Keratinocyte (primary cell): ENCODE data around the gene FRYL. TPM values are rescaled to one million over a fixed set of nuclear protein-coding genes. Genes with fewer than 3 reads are reported as not detected.

Source experiments
- DNase-seq: peaks from one replicate; pipeline ENCODE4 v3.0.0-alpha.2; 2011; ENCODE audit warnings: low read depth, missing footprints, low spot score
- FAIRE-seq: peaks from 2 replicates; lab custom pipeline; 2011; peaks lifted over from hg19 to GRCh38; lab: Jason Lieb, UNC
- H2AFZ ChIP-seq: 2 replicates; pipeline ENCODE4 v1.6.0; 2012; ENCODE audit warnings: low read length, control low read depth, inconsistent platforms; ENCODE audit not compliant: control insufficient read depth
- H3K27ac ChIP-seq: 2 replicates; pipeline ENCODE4 v1.5.1; 2011; ENCODE audit warnings: low read length; ENCODE audit not compliant: control insufficient read depth, insufficient read depth
- H3K27me3 ChIP-seq: 3 replicates; pipeline ENCODE4 v1.6.0; 2011; ENCODE audit warnings: low read length; ENCODE audit not compliant: control insufficient read depth, insufficient read depth; ENCODE audit errors: extremely low read depth
- H3K36me3 ChIP-seq, 2 experiments: 2 replicates in 1 of 2; 3 replicates in 1 of 2; pipeline ENCODE4 v1.5.1; 2011; ENCODE audit warnings: low read length in 2 of 2, mild to moderate bottlenecking in 1 of 2; ENCODE audit not compliant: control insufficient read depth in 2 of 2, insufficient read depth in 2 of 2; ENCODE audit errors: extremely low read depth in 1 of 2
- H3K4me1 ChIP-seq: 3 replicates; pipeline ENCODE4 v1.5.1; 2011; ENCODE audit warnings: low read length; ENCODE audit not compliant: control insufficient read depth, insufficient read depth; ENCODE audit errors: extremely low read depth
- H3K4me2 ChIP-seq: 3 replicates; pipeline ENCODE4 v1.6.0; 2011; ENCODE audit warnings: low read depth, low read length; ENCODE audit not compliant: control insufficient read depth, insufficient read depth; ENCODE audit errors: extremely low read depth
- H3K4me3 ChIP-seq, 3 experiments: fragments of 200-600 bp in 1 of 3; sonication (generic) in 1 of 3; 2 replicates in 2 of 3; 3 replicates in 1 of 3; pipeline ENCODE4 v1.5.1; 2011 to 2016; ENCODE audit warnings: low read length in 3 of 3, mild to moderate bottlenecking in 3 of 3, control low read depth in 2 of 3, inconsistent platforms in 1 of 3, low read depth in 1 of 3, mixed read lengths in 1 of 3, mixed run types in 1 of 3, moderate library complexity in 1 of 3; ENCODE audit not compliant: control insufficient read depth in 2 of 3, insufficient read depth in 2 of 3; ENCODE audit errors: extremely low read depth in 1 of 3
- H3K79me2 ChIP-seq: 2 replicates; pipeline ENCODE4 v1.6.0; 2012; ENCODE audit warnings: low read length; ENCODE audit not compliant: control insufficient read depth, insufficient read depth
- H3K9ac ChIP-seq: 3 replicates; pipeline ENCODE4 v1.6.0; 2011; ENCODE audit warnings: low read length; ENCODE audit not compliant: control insufficient read depth, insufficient read depth; ENCODE audit errors: extremely low read depth
- H3K9me1 ChIP-seq: 3 replicates; pipeline ENCODE4 v1.6.0; 2011; ENCODE audit warnings: low read length; ENCODE audit not compliant: control insufficient read depth, insufficient read depth; ENCODE audit errors: extremely low read depth
- H3K9me3 ChIP-seq: 2 replicates; pipeline ENCODE4 v1.5.1; 2012; ENCODE audit warnings: low read depth, low read length; ENCODE audit not compliant: control insufficient read depth
- H4K20me1 ChIP-seq: 3 replicates; pipeline ENCODE4 v1.6.0; 2011; ENCODE audit warnings: low read length; ENCODE audit not compliant: control insufficient read depth, insufficient read depth; ENCODE audit errors: extremely low read depth
- CTCF ChIP-seq, 3 experiments: IDR thresholded peaks in 1 of 3; conservative IDR thresholded peaks in 1 of 3; optimal IDR thresholded peaks in 1 of 3; 2 replicates in 2 of 3; 3 replicates in 1 of 3; pipeline versions ENCODE3 to v1.5.1; 2011; ENCODE audit warnings: low read length in 3 of 3, mild to moderate bottlenecking in 3 of 3, moderate library complexity in 2 of 3, control low read depth in 1 of 3, inconsistent platforms in 1 of 3; ENCODE audit not compliant: insufficient read depth in 2 of 3; ENCODE audit errors: extremely low read depth in 1 of 3
- EZH2 ChIP-seq: IDR thresholded peaks from one replicate; pipeline ENCODE4 v1.6.1; 2012; ENCODE audit warnings: inconsistent platforms, mild to moderate bottlenecking, low read length, moderate library complexity
- dilution Hi-C: fragments of 300-500 bp; cut with MboI; formaldehyde crosslinking; loops from one replicate; pipeline ENCODE4 v1.7.0; 2020; ENCODE audit warnings: low sequenced_read_pairs; ENCODE audit not compliant: extremely low pct_ligation_motif_present
- polyA plus RNA-seq, 5 experiments: library from polyadenylated mRNA; depleted of rRNA in 3 of 5; stranded (reverse) in 3 of 5; stranded (forward) in 1 of 5; unstranded in 1 of 5; fragments of >200 nt; gene quantifications; 1 replicate in 1 of 5; 2 replicates in 3 of 5; 3 replicates in 1 of 5; pipeline versions ENCODE4 v1.2.1 to v1.2.3, GENCODE V29; 2011 to 2012; ENCODE audit warnings: missing spikeins in 2 of 5, low read depth in 1 of 5, low replicate concordance in 1 of 5

The FRYL gene
- polyA plus RNA-seq, 1 donor (not counting 4 experiments of a cell fraction or from before 2014, with no cell fraction given), result 40.4 TPM

DNA sequence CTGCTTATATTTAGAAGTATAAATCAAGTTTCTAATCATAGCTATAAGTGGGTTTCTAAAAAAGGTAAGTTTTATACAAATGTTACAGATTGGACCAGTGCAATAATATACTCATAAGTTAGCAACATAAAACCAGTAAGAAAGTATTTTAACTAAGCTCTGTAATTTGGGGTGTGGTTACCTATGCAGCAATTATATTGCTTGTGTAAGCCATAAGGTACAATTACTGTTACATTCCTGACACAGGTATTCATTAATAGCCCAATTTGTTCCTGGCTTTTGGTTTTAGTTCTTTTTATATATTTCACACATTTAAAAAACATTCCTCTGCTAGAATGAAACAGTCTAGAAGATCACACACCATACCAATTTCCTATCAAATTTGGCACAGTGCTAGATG is 115.1 kb downstream of the FRYL start:
- Histone ChIP-seq H3K9ac (no peak overlapping the region), H3K4me3 (peak overlapping the region in 1 of 3 experiments; percentile 15), H3K4me2 (peak overlapping the region; percentile 41), H2AFZ (no peak overlapping the region), H3K36me3 (no peaks in the 10 kb centered on the region), H3K27ac (peak overlapping the region; percentile 39), H3K27me3 (no peaks in the 10 kb centered on the region), H3K79me2 (peaks cover 58% of the 10 kb centered on the region), H3K9me3 (no peaks in the 10 kb centered on the region), H3K9me1 (no peaks in the 10 kb centered on the region), H3K4me1 (peaks cover 40% of the 10 kb centered on the region), H4K20me1 (no peaks in the 10 kb centered on the region)
- dilution Hi-C loops, result no loop called here
- FAIRE-seq, result no peak
- DNase-seq, result no peak
- TF ChIP-seq CTCF (optimal IDR thresholded peaks at IDR 0.05 in 1 of 3, IDR thresholded peaks at IDR 0.05 in 1 of 3, conservative IDR thresholded peaks at IDR 0.05 in 1 of 3; ENCODE audit: extremely low read depth in 1 of 3, insufficient read depth in 2 of 3, low read length in 3 of 3), result no peak
- no peak for TF ChIP-seq EZH2

GRCh38 chr4:48661391-48661790 is 118.7 kb downstream of the FRYL start:
- Histone ChIP-seq H3K4me2 (no peak overlapping the region), H3K36me3 (no peaks in the 10 kb centered on the region), H4K20me1 (no peaks in the 10 kb centered on the region), H3K4me1 (peaks cover 24% of the 10 kb centered on the region), H3K9ac (no peak overlapping the region), H3K27me3 (no peaks in the 10 kb centered on the region), H3K79me2 (peaks cover 60% of the 10 kb centered on the region), H3K9me1 (no peaks in the 10 kb centered on the region), H3K4me3 (no peak overlapping the region), H3K9me3 (no peaks in the 10 kb centered on the region), H2AFZ (no peak overlapping the region), H3K27ac (no peak overlapping the region)
- no peak for FAIRE-seq
- no peak for DNase-seq
- TF ChIP-seq EZH2, result no peak
- TF ChIP-seq CTCF (optimal IDR thresholded peaks at IDR 0.05 in 1 of 3, IDR thresholded peaks at IDR 0.05 in 1 of 3, conservative IDR thresholded peaks at IDR 0.05 in 1 of 3; ENCODE audit: extremely low read depth in 1 of 3, insufficient read depth in 2 of 3, low read length in 3 of 3), result no peak
- dilution Hi-C loops, result no loop called here
